Esophagus squamous epithelium (tissue), 4 donors: ENCODE results near the gene CITED2.

Experiments
- POLR2A ChIP-seq, 4 donors: fragments of 450-650 bp; IDR thresholded peaks; one replicate each; pipeline ENCODE4 v1.6.1; 2017; ENCODE audit warnings: antibody characterized with exemption in 4 of 4, mild to moderate bottlenecking in 4 of 4, moderate library complexity in 3 of 4
- TF ChIP-seq, protein P1 (sequence below), 6 experiments: fragments of 450-650 bp in 4 of 6; fragments of 200-600 bp in 2 of 6; sonication (generic) in 2 of 6; IDR thresholded peaks; one replicate each; pipeline ENCODE4 v1.5.1; 2016 to 2019; ENCODE audit warnings: antibody characterized with exemption in 6 of 6, mild to moderate bottlenecking in 4 of 6, moderate library complexity in 4 of 6

DNA sequence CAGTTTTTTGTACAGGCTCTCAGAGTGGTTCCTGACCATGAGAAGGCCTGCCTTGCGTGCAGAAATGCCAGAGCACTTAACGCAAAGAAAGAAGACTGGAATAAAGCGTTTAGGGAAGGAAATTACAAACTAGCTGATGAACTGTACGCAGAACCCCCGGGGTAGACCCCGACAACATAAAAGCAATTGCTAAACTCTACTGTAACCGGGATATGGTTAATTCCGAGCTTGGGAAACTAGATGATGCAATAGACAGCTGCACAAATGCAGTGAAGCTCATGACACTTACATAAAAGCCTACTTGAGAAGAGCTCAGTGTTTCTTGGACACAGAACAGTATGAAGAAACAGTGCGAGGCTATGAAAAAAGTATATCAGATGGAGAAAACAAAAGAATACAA is 35.7 kb downstream of the CITED2 start:
- TF ChIP-seq, protein P1, sequence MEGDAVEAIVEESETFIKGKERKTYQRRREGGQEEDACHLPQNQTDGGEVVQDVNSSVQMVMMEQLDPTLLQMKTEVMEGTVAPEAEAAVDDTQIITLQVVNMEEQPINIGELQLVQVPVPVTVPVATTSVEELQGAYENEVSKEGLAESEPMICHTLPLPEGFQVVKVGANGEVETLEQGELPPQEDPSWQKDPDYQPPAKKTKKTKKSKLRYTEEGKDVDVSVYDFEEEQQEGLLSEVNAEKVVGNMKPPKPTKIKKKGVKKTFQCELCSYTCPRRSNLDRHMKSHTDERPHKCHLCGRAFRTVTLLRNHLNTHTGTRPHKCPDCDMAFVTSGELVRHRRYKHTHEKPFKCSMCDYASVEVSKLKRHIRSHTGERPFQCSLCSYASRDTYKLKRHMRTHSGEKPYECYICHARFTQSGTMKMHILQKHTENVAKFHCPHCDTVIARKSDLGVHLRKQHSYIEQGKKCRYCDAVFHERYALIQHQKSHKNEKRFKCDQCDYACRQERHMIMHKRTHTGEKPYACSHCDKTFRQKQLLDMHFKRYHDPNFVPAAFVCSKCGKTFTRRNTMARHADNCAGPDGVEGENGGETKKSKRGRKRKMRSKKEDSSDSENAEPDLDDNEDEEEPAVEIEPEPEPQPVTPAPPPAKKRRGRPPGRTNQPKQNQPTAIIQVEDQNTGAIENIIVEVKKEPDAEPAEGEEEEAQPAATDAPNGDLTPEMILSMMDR (IDR thresholded peaks at IDR 0.05): no peak
- TF ChIP-seq POLR2A (IDR thresholded peaks at IDR 0.05): no peak
